Glomerular visceral epithelial cell (primary cell): Measurements from ENCODE around the gene CPVL.

Experiments used
- DNase-seq: peaks from one replicate; pipeline ENCODE4 v3.0.0-alpha.2; 2016; ENCODE audit errors: extremely low spot score

The CPVL gene

GRCh38 chr7:28977881-28978280 is 168.5 kb downstream of the CPVL start:
- no peak for DNase-seq

GRCh38 chr7:28976022-28976421 is 170.3 kb downstream of the CPVL start:
- no peak for DNase-seq

GRCh38 chr7:28973591-28973990 is 172.7 kb downstream of the CPVL start:
- no peak for DNase-seq

- DNase-seq = no peak
Observed at GRCh38 chr7:28964056-28964455, 182.3 kb downstream of the CPVL start.

- no peak for DNase-seq
Observed at GRCh38 chr7:28961972-28962371, 184.4 kb downstream of the CPVL start.

GRCh38 chr7:28960071-28960840 is 186.1 kb downstream of the CPVL start:
- no peak for DNase-seq

GRCh38 chr7:28958980-28959347 is 187.4 kb downstream of the CPVL start:
- no peak for DNase-seq

- no peak for DNase-seq
Observed at GRCh38 chr7:28958235-28958979, 187.9 kb downstream of the CPVL start, which contains the start of gene TRIL. Gene TRIL, minus strand, starts transcription at chr7:28958330. Its CDS starts 284 bp downstream, at chr7:28958046.

GRCh38 chr7:28957751-28958234 is 188.5 kb downstream of the CPVL start:
- no peak for DNase-seq

GRCh38 chr7:28957064-28957750 is 189.1 kb downstream of the CPVL start:
- peak; percentile 4 for DNase-seq

GRCh38 chr7:28956608-28957063 is 189.7 kb downstream of the CPVL start:
- DNase-seq = peak; percentile 8

GRCh38 chr7:28955718-28956607 is 190.4 kb downstream of the CPVL start:
- DNase-seq = no peak

- no peak for DNase-seq
Observed at GRCh38 chr7:28955356-28955717, 191.0 kb downstream of the CPVL start.

GRCh38 chr7:28954946-28955345 is 191.4 kb downstream of the CPVL start:
- no peak for DNase-seq

- DNase-seq = no peak
Observed at GRCh38 chr7:28954471-28954870, 191.9 kb downstream of the CPVL start.

GRCh38 chr7:28953633-28954032 is 192.7 kb downstream of the CPVL start:
- DNase-seq = no peak
